Fibroblast of lung (primary cell): ENCODE results near the gene GLYR1. TPM values are rescaled to one million over a fixed set of nuclear protein-coding genes. Genes with fewer than 3 reads are reported as not detected.

Source experiments
- DNase-seq, 2 donors: peaks; one replicate each; pipeline versions ENCODE4 v3.0.0 to v3.0.0-alpha.2; 2010; ENCODE audit warnings: low read depth in 2 of 2
- H2AFZ ChIP-seq: 2 replicates; pipeline ENCODE4 v1.5.1; 2012; ENCODE audit warnings: low read length, control low read depth, inconsistent platforms
- H3K27ac ChIP-seq: 2 replicates; pipeline ENCODE4 v1.5.1; 2011; ENCODE audit warnings: low read length, control low read depth; ENCODE audit not compliant: insufficient read depth
- H3K27me3 ChIP-seq: 2 replicates; pipeline ENCODE4 v1.5.1; 2011; ENCODE audit warnings: mild to moderate bottlenecking, low read length; ENCODE audit not compliant: control insufficient read depth, insufficient read depth
- H3K36me3 ChIP-seq: 2 replicates; pipeline ENCODE4 v1.5.1; 2011; ENCODE audit warnings: low read length; ENCODE audit not compliant: control insufficient read depth, insufficient read depth
- H3K4me1 ChIP-seq: 2 replicates; pipeline ENCODE4 v1.5.1; 2011; ENCODE audit warnings: low read length; ENCODE audit not compliant: control insufficient read depth, insufficient read depth; ENCODE audit errors: extremely low read depth
- H3K4me2 ChIP-seq: 2 replicates; pipeline ENCODE4 v1.5.1; 2011; ENCODE audit warnings: low read length, control low read depth; ENCODE audit not compliant: insufficient read depth; ENCODE audit errors: extremely low read depth
- H3K4me3 ChIP-seq, 4 experiments: fragments of 200-600 bp in 1 of 4; sonication (generic) in 1 of 4; replicated peaks in 1 of 4; 2 replicates each; pipeline ENCODE4 v1.5.1; 2011 to 2016; ENCODE audit warnings: low read length in 4 of 4, low read depth in 3 of 4, mild to moderate bottlenecking in 3 of 4, control low read depth in 2 of 4, inconsistent platforms in 1 of 4, mixed read lengths in 1 of 4; ENCODE audit not compliant: insufficient read depth in 1 of 4; ENCODE audit errors: control extremely low read depth in 1 of 4
- H3K79me2 ChIP-seq: 2 replicates; pipeline ENCODE4 v1.5.1; 2012; ENCODE audit warnings: mild to moderate bottlenecking, low read length, inconsistent platforms; ENCODE audit not compliant: control insufficient read depth, insufficient read depth
- H3K9ac ChIP-seq: 2 replicates; pipeline ENCODE4 v1.5.1; 2011; ENCODE audit warnings: mild to moderate bottlenecking, low read length, control low read depth; ENCODE audit not compliant: insufficient read depth
- H3K9me3 ChIP-seq: 2 replicates; pipeline ENCODE4 v1.5.1; 2012; ENCODE audit warnings: low read depth, low read length; ENCODE audit not compliant: control insufficient read depth, insufficient read depth
- H4K20me1 ChIP-seq: 2 replicates; pipeline ENCODE4 v1.5.1; 2011; ENCODE audit warnings: low read length; ENCODE audit not compliant: control insufficient read depth, insufficient read depth; ENCODE audit errors: extremely low read depth
- CTCF ChIP-seq, 2 donors: IDR thresholded peaks in 1 of 2; conservative IDR thresholded peaks in 1 of 2; 1 replicate in 1 of 2; 2 replicates in 1 of 2; pipeline ENCODE4 v1.5.1; 2011 to 2012; ENCODE audit warnings: low read length in 2 of 2, control low read depth in 1 of 2, inconsistent platforms in 1 of 2, low read depth in 1 of 2, mild to moderate bottlenecking in 1 of 2
- EZH2 ChIP-seq: IDR thresholded peaks from 2 replicates; pipeline ENCODE4 v1.5.1; 2012; ENCODE audit warnings: low read length, control low read depth, mild to moderate bottlenecking; ENCODE audit errors: missing control alignments
- polyA plus RNA-seq, 2 donors: library from polyadenylated mRNA; depleted of rRNA in 1 of 2; stranded (reverse) in 1 of 2; unstranded in 1 of 2; fragments of >200 nt; gene quantifications; 2 replicates each; pipeline ENCODE4 v1.2.1, GENCODE V29; 2011 to 2012; ENCODE audit warnings: missing spikeins in 1 of 2
- total RNA-seq: library from RNA; depleted of rRNA; stranded (reverse); fragments of >200 nt; gene quantifications from 2 replicates; pipeline ENCODE4 v1.2.1, GENCODE V29; 2014

GLYR1 gene
- total and polyA plus RNA-seq, 2 donors (not counting 1 experiment from before 2014, with no cell fraction given): 28.6 to 39.6 TPM

- no peak for DNase-seq
- Histone ChIP-seq H3K79me2 (no peaks in the 10 kb centered on the region), H2AFZ (no peak overlapping the region), H3K4me1 (peaks cover 2% of the 10 kb centered on the region), H3K36me3 (peaks cover 36% of the 10 kb centered on the region), H3K27ac (no peak overlapping the region), H3K9me3 (no peaks in the 10 kb centered on the region), H3K9ac (no peak overlapping the region), H3K4me2 (no peak overlapping the region), H3K4me3 (no peak overlapping the region), H4K20me1 (no peaks in the 10 kb centered on the region), H3K27me3 (no peaks in the 10 kb centered on the region)
- TF ChIP-seq EZH2: no peak
- TF ChIP-seq CTCF (conservative IDR thresholded peaks at IDR 0.05 in 1 of 2, IDR thresholded peaks at IDR 0.05 in 1 of 2; ENCODE audit: low read depth in 1 of 2, low read length in 2 of 2): no peak
Observed at GRCh38 chr16:4886151-4886550, 39.1 kb upstream of the GLYR1 start.

DNA sequence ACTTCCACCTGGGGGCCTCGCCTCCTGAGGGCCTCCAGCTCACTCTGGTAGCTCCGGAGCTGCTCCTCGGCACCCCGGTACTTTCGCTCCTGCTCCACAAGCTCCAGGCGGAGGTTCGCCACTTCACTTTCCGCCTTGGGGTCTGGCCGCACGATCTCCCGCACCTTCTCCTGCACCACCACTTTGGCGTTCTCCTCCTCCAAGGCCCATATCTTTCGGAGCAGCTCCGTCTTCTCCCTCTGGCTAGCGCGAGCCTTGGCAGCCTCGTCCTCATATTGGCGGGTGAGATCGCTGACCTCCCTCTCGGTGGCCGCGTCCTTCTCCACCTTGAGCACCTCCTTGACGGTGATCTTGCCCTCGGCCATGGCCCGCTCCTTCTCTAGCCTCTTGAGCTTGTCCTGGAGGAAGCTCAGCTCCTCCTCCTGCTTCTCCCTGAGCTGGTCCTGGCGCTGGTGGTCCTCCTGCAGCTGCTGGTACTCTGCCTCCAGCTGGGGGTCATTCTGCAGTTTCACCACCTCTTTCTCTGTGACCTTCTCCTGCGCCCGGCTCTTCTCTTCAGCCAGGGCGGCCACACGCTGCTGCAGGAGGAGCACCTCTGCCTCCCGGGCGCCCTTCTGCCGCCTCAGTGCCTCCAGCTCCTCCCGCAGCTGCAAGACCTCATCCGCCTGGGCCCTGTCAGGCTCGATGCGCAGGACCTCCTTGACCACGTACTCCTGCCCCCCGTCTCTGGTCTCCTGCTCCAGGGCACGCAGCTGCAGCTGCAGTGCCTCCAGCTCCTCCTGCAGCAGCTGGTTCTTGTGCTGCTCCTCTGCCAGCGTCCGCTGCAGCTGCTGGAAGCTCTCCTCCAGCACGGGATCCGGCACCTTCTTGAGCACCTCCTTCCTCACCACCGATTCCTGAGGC is 38.1 kb upstream of the GLYR1 start:
- H2AFZ ChIP-seq: no peak overlapping the region
- no peaks in the 10 kb centered on the region for H3K27me3 ChIP-seq
- H3K4me1 ChIP-seq: peaks cover 2% of the 10 kb centered on the region
- no peak overlapping the region for H3K27ac ChIP-seq
- H3K9ac ChIP-seq: no peak overlapping the region
- no peaks in the 10 kb centered on the region for H3K79me2 ChIP-seq
- H3K36me3 ChIP-seq: peaks cover 39% of the 10 kb centered on the region
- no peaks in the 10 kb centered on the region for H3K9me3 ChIP-seq
- DNase-seq: no peak
- H4K20me1 ChIP-seq: no peaks in the 10 kb centered on the region
- no peak overlapping the region for H3K4me2 ChIP-seq
- H3K4me3 ChIP-seq: no peak overlapping the region
- TF ChIP-seq CTCF (conservative IDR thresholded peaks at IDR 0.05 in 1 of 2, IDR thresholded peaks at IDR 0.05 in 1 of 2; ENCODE audit: low read depth in 1 of 2, low read length in 2 of 2) (no peak), EZH2 (no peak)

DNA sequence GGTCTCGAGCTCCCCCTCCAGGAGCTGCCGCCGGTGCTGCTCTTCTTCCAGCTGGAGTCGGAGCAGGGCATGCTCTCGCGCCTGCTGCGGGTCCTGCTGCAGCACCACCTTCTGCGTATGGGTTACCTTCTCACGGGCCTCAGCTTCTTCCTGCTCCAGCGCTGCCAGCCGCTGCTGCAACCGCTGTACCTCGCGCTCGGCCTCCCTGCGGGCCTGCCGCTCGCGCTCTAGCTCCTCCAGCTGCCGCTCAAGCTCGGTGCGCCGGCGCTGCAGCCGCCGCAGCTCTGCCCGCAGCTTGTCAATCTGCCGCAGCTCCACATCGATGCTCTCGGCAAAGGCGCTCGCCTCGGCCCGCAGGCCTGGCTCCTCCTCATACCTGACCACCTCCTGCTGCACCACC is 37.1 kb upstream of the GLYR1 start:
- H3K4me3 ChIP-seq: no peak overlapping the region
- no peak overlapping the region for H3K9ac ChIP-seq
- H3K9me3 ChIP-seq: no peaks in the 10 kb centered on the region
- no peaks in the 10 kb centered on the region for H3K27me3 ChIP-seq
- H3K27ac ChIP-seq: no peak overlapping the region
- no peak for TF ChIP-seq CTCF (conservative IDR thresholded peaks at IDR 0.05 in 1 of 2, IDR thresholded peaks at IDR 0.05 in 1 of 2; ENCODE audit: low read depth in 1 of 2, low read length in 2 of 2)
- no peak for TF ChIP-seq EZH2
- no peak for DNase-seq
- no peaks in the 10 kb centered on the region for H3K79me2 ChIP-seq
- peaks cover 40% of the 10 kb centered on the region for H3K36me3 ChIP-seq
- no peaks in the 10 kb centered on the region for H4K20me1 ChIP-seq
- H3K4me1 ChIP-seq: peaks cover 2% of the 10 kb centered on the region
- H2AFZ ChIP-seq: no peak overlapping the region
- no peak overlapping the region for H3K4me2 ChIP-seq
